NCI-H1694 treated with DMSO at 0.1 percent for 48 hours (cell line): Measurements from ENCODE around the gene NDUFAF4.
"Not testable (repeated sequence)": the region's sequence is repeated elsewhere in the genome, so short reads cannot be mapped to it uniquely, and the experiment has no call there.

Experiments used
- DNase-seq: peaks from one replicate; lab custom pipeline; 2025; lab: John Stamatoyannopoulos, UW

The NDUFAF4 gene

GRCh38 chr6:96899019-96899418, 1.3 kb upstream of the NDUFAF4 start:
- DNase-seq, result peak; percentile 45

- no peak for DNase-seq
These were observed 655 bp upstream of the NDUFAF4 start for GRCh38 chr6:96898241-96898851.

- no peak for DNase-seq
These were observed 8.5 kb downstream of the NDUFAF4 start for GRCh38 chr6:96889146-96889545.

- no peak for DNase-seq
These were observed 8.9 kb downstream of the NDUFAF4 start for GRCh38 chr6:96888745-96889144.

- no peak for DNase-seq
These were observed 11.2 kb downstream of the NDUFAF4 start for GRCh38 chr6:96886519-96886918.

GRCh38 chr6:96885187-96885631, 12.5 kb downstream of the NDUFAF4 start:
- not testable (repeated sequence) for DNase-seq

GRCh38 chr6:96878143-96878542, 19.5 kb downstream of the NDUFAF4 start:
- no peak for DNase-seq

GRCh38 chr6:96876886-96877545, 20.7 kb downstream of the NDUFAF4 start:
- no peak for DNase-seq

- DNase-seq, result no peak
These were observed 24.7 kb downstream of the NDUFAF4 start for GRCh38 chr6:96872976-96873375.

GRCh38 chr6:96865055-96865405, 32.7 kb downstream of the NDUFAF4 start:
- DNase-seq, result no peak

- DNase-seq, result peak; percentile 2
These were observed 33.3 kb downstream of the NDUFAF4 start for GRCh38 chr6:96864216-96865054.

GRCh38 chr6:96862560-96862959, 35.1 kb downstream of the NDUFAF4 start:
- DNase-seq, result no peak

- no peak for DNase-seq
These were observed 36.1 kb downstream of the NDUFAF4 start for GRCh38 chr6:96861588-96861987.

GRCh38 chr6:96856856-96857255, 40.8 kb downstream of the NDUFAF4 start:
- DNase-seq, result no peak

- DNase-seq, result no peak
These were observed 44.6 kb downstream of the NDUFAF4 start for GRCh38 chr6:96853083-96853482.

- DNase-seq, result no peak
These were observed 45.1 kb downstream of the NDUFAF4 start for GRCh38 chr6:96852605-96853004.

- no peak for DNase-seq
These were observed 45.8 kb downstream of the NDUFAF4 start for GRCh38 chr6:96851858-96852257.

- no peak for DNase-seq
These were observed 48.1 kb downstream of the NDUFAF4 start for GRCh38 chr6:96849615-96850014.

- DNase-seq, result no peak
These were observed 53.2 kb downstream of the NDUFAF4 start for GRCh38 chr6:96844530-96844929.

GRCh38 chr6:96841345-96841744, 56.3 kb downstream of the NDUFAF4 start:
- no peak for DNase-seq
